Osteoblast (primary cell): ENCODE measurements around the gene ACD. TPM values are rescaled to one million over a fixed set of nuclear protein-coding genes. Genes with fewer than 3 reads are reported as not detected.

Experiments
- DNase-seq: peaks from one replicate; pipeline ENCODE4 v3.0.0; 2011; ENCODE audit warnings: low spot score, mixed read lengths; ENCODE audit not compliant: insufficient read length; ENCODE audit errors: missing footprints
- H2AFZ ChIP-seq: 2 replicates; pipeline ENCODE4 v1.6.0; 2011; ENCODE audit warnings: mild to moderate bottlenecking, low read length
- H3K27ac ChIP-seq: 2 replicates; pipeline ENCODE4 v1.5.1; 2011; ENCODE audit warnings: mild to moderate bottlenecking, low read depth, low read length, moderate library complexity
- H3K27me3 ChIP-seq: 2 replicates; pipeline ENCODE4 v1.6.0; 2012; ENCODE audit warnings: mild to moderate bottlenecking, control low read depth, inconsistent platforms, low read length, moderate library complexity; ENCODE audit not compliant: insufficient read depth
- H3K36me3 ChIP-seq: 2 replicates; pipeline ENCODE4 v1.5.1; 2011; ENCODE audit warnings: mild to moderate bottlenecking, low read length, control low read depth, moderate library complexity; ENCODE audit not compliant: insufficient read depth
- H3K4me1 ChIP-seq: 2 replicates; pipeline ENCODE4 v1.5.1; 2011; ENCODE audit warnings: mild to moderate bottlenecking, low read length, control low read depth, moderate library complexity; ENCODE audit not compliant: insufficient read depth
- H3K4me2 ChIP-seq: 2 replicates; pipeline ENCODE4 v1.6.0; 2011; ENCODE audit warnings: mild to moderate bottlenecking, low read length; ENCODE audit not compliant: insufficient read depth
- H3K4me3 ChIP-seq: fragments of 200-600 bp; sonication (generic); 3 replicates; pipeline ENCODE4 v1.5.1; 2012; ENCODE audit warnings: mild to moderate bottlenecking, low read length, inconsistent platforms; ENCODE audit not compliant: insufficient read depth
- H3K79me2 ChIP-seq: 2 replicates; pipeline ENCODE4 v1.6.0; 2012; ENCODE audit warnings: mild to moderate bottlenecking, low read length, control low read depth, inconsistent platforms; ENCODE audit not compliant: insufficient read depth
- H3K9me3 ChIP-seq: 2 replicates; pipeline ENCODE4 v1.5.1; 2011; ENCODE audit warnings: low read depth, low read length, control low read depth
- H4K20me1 ChIP-seq: 2 replicates; pipeline ENCODE4 v1.6.0; 2012; ENCODE audit warnings: mild to moderate bottlenecking, low read length, control low read depth; ENCODE audit not compliant: insufficient read depth
- total RNA-seq: library from RNA; depleted of rRNA; stranded (reverse); fragments of >200 nt; gene quantifications from 2 replicates; pipeline ENCODE4 v1.2.3, GENCODE V29; 2012
- TF ChIP-seq, protein P1 (sequence below): IDR thresholded peaks from 2 replicates; pipeline ENCODE4 v1.5.1; 2011; ENCODE audit warnings: mild to moderate bottlenecking, low read depth, low read length, moderate library complexity; ENCODE audit errors: extremely low read depth

The ACD gene
- total RNA-seq, 1 donor = 18.8 TPM

- TF ChIP-seq, protein P1, sequence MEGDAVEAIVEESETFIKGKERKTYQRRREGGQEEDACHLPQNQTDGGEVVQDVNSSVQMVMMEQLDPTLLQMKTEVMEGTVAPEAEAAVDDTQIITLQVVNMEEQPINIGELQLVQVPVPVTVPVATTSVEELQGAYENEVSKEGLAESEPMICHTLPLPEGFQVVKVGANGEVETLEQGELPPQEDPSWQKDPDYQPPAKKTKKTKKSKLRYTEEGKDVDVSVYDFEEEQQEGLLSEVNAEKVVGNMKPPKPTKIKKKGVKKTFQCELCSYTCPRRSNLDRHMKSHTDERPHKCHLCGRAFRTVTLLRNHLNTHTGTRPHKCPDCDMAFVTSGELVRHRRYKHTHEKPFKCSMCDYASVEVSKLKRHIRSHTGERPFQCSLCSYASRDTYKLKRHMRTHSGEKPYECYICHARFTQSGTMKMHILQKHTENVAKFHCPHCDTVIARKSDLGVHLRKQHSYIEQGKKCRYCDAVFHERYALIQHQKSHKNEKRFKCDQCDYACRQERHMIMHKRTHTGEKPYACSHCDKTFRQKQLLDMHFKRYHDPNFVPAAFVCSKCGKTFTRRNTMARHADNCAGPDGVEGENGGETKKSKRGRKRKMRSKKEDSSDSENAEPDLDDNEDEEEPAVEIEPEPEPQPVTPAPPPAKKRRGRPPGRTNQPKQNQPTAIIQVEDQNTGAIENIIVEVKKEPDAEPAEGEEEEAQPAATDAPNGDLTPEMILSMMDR = no peak
- Histone ChIP-seq H3K36me3 (peaks cover 10% of the 10 kb centered on the region), H3K4me2 (no peak overlapping the region), H3K9me3 (no peaks in the 10 kb centered on the region), H3K4me1 (no peaks in the 10 kb centered on the region), H4K20me1 (no peaks in the 10 kb centered on the region), H3K27ac (no peak overlapping the region), H3K27me3 (no peaks in the 10 kb centered on the region), H2AFZ (no peak overlapping the region), H3K4me3 (no peak overlapping the region), H3K79me2 (no peaks in the 10 kb centered on the region)
- peak; percentile 55 for DNase-seq
These were observed 18.4 kb upstream of the ACD start for GRCh38 chr16:67678354-67679023.

GRCh38 chr16:67677712-67678111 is 17.7 kb upstream of the ACD start:
- DNase-seq = no peak
- no peaks in the 10 kb centered on the region for H3K27me3 ChIP-seq
- H2AFZ ChIP-seq = no peak overlapping the region
- H4K20me1 ChIP-seq = peaks cover 3% of the 10 kb centered on the region
- no peak overlapping the region for H3K4me3 ChIP-seq
- no peaks in the 10 kb centered on the region for H3K79me2 ChIP-seq
- TF ChIP-seq, protein P1 = no peak
- H3K27ac ChIP-seq = no peak overlapping the region
- peaks cover 5% of the 10 kb centered on the region for H3K4me1 ChIP-seq
- H3K4me2 ChIP-seq = no peak overlapping the region
- H3K9me3 ChIP-seq = no peaks in the 10 kb centered on the region
- H3K36me3 ChIP-seq = peaks cover 6% of the 10 kb centered on the region

GRCh38 chr16:67676939-67677338 is 16.9 kb upstream of the ACD start:
- Histone ChIP-seq H3K27ac (no peak overlapping the region), H2AFZ (no peak overlapping the region), H3K9me3 (no peaks in the 10 kb centered on the region), H3K79me2 (no peaks in the 10 kb centered on the region), H3K27me3 (no peaks in the 10 kb centered on the region), H4K20me1 (peaks cover 3% of the 10 kb centered on the region), H3K36me3 (peaks cover 6% of the 10 kb centered on the region), H3K4me1 (peaks cover 6% of the 10 kb centered on the region), H3K4me3 (no peak overlapping the region), H3K4me2 (no peak overlapping the region)
- peak; percentile 69 for DNase-seq
- TF ChIP-seq, protein P1 = no peak

DNA sequence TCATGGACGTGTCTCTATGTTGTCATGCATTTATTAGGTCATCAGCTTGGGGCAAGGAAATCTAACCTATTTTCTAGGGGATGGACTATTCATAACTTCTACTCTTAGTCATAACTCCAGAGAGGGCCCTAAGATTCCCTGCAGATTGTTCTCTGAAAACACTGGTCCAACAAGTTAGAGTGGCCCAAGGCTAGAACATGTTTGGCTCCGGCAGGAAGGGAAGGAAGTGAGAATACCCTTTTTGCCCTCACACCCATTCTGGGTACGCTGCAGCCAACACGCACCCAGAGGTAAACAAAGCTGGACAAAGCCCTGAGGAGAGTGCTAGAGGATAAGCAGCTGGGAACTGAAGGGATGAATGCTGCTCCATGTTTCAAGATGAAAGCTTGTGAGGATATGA is 16.5 kb upstream of the ACD start:
- H3K4me2 ChIP-seq = no peak overlapping the region
- no peak overlapping the region for H3K27ac ChIP-seq
- H4K20me1 ChIP-seq = peaks cover 3% of the 10 kb centered on the region
- H2AFZ ChIP-seq = no peak overlapping the region
- peaks cover 6% of the 10 kb centered on the region for H3K36me3 ChIP-seq
- no peaks in the 10 kb centered on the region for H3K27me3 ChIP-seq
- peaks cover 6% of the 10 kb centered on the region for H3K4me1 ChIP-seq
- no peak overlapping the region for H3K4me3 ChIP-seq
- H3K9me3 ChIP-seq = no peaks in the 10 kb centered on the region
- no peaks in the 10 kb centered on the region for H3K79me2 ChIP-seq
- peak; percentile 47 for DNase-seq
- TF ChIP-seq, protein P1 = no peak
